GM21528 (cell line): ENCODE results near the gene NDUFB11.
A peak's percentile ranks its signal among the peaks of the same experiment; 100 is the strongest.
"Not testable (repeated sequence)": the region's sequence is repeated elsewhere in the genome, so short reads cannot be mapped to it uniquely, and the experiment has no call there.

Experiments
- ATAC-seq: cut with Tn5 transposase; IDR thresholded peaks from one replicate; pipeline ENCODE4 v1.9.1; 2021; ENCODE audit warnings: mild to moderate bottlenecking, moderate library complexity; ENCODE audit not compliant: unreplicated experiment, low FRiP score

The NDUFB11 gene

GRCh38 chrX:47148946-47149345 lies 4.4 kb upstream of the NDUFB11 start:
- no peak for ATAC-seq

GRCh38 chrX:47146936-47147859 lies 2.7 kb upstream of the NDUFB11 start:
- no peak for ATAC-seq

- no peak for ATAC-seq
These were observed 1.8 kb upstream of the NDUFB11 start for GRCh38 chrX:47146121-47146935.

- peak; percentile 31 for ATAC-seq
These were observed 1.1 kb upstream of the NDUFB11 start for GRCh38 chrX:47145395-47146120.

GRCh38 chrX:47143894-47144625 lies 442 bp downstream of the NDUFB11 start:
- ATAC-seq = peak; percentile 6

- no peak for ATAC-seq
These were observed 6.3 kb downstream of the NDUFB11 start for GRCh38 chrX:47138171-47138570.

GRCh38 chrX:47135650-47136049 lies 8.9 kb downstream of the NDUFB11 start:
- not testable (repeated sequence) for ATAC-seq

GRCh38 chrX:47133493-47133892 lies 11.0 kb downstream of the NDUFB11 start:
- no peak for ATAC-seq

GRCh38 chrX:47129899-47130358 lies 14.6 kb downstream of the NDUFB11 start:
- ATAC-seq = no peak

GRCh38 chrX:47129157-47129898 lies 15.2 kb downstream of the NDUFB11 start:
- ATAC-seq = peak; percentile 98

GRCh38 chrX:47124466-47124865 lies 20.0 kb downstream of the NDUFB11 start:
- ATAC-seq = not testable (repeated sequence)

- not testable (repeated sequence) for ATAC-seq
These were observed 27.9 kb downstream of the NDUFB11 start for GRCh38 chrX:47116551-47117110.

- no peak for ATAC-seq
These were observed 32.1 kb downstream of the NDUFB11 start for GRCh38 chrX:47112316-47112954.

- ATAC-seq = not testable (repeated sequence)
These were observed 33.4 kb downstream of the NDUFB11 start for GRCh38 chrX:47110936-47111615.

- no peak for ATAC-seq
These were observed 43.3 kb downstream of the NDUFB11 start for GRCh38 chrX:47101206-47101605.

- ATAC-seq = no peak
These were observed 46.0 kb downstream of the NDUFB11 start for GRCh38 chrX:47098338-47099094.

- no peak for ATAC-seq
These were observed 47.5 kb downstream of the NDUFB11 start for GRCh38 chrX:47097018-47097417.
